Astrocyte (in vitro differentiated cells and primary cell): Measurements from ENCODE around the gene TMEM259. TPM values are rescaled to one million over a fixed set of nuclear protein-coding genes. Genes with fewer than 3 reads are reported as not detected.

ENCODE experiments used
- DNase-seq: peaks from one replicate; pipeline ENCODE4 v3.0.0-alpha.2; 2010; ENCODE audit warnings: low read depth
- FAIRE-seq: peaks from 2 replicates; lab custom pipeline; 2011; peaks lifted over from hg19 to GRCh38; lab: Jason Lieb, UNC
- H2AFZ ChIP-seq: 2 replicates; pipeline ENCODE4 v1.6.0; 2012; ENCODE audit warnings: low read depth, low read length, inconsistent platforms
- H3K27ac ChIP-seq: 2 replicates; pipeline ENCODE4 v1.5.1; 2011; ENCODE audit warnings: low read depth, low read length, inconsistent platforms
- H3K27me3 ChIP-seq: 2 replicates; pipeline ENCODE4 v1.6.0; 2011; ENCODE audit warnings: low read length, inconsistent platforms; ENCODE audit not compliant: insufficient read depth
- H3K36me3 ChIP-seq: 2 replicates; pipeline ENCODE4 v1.5.1; 2011; ENCODE audit warnings: low read length, inconsistent platforms; ENCODE audit not compliant: insufficient read depth
- H3K4me1 ChIP-seq: 2 replicates; pipeline ENCODE4 v1.5.1; 2011; ENCODE audit warnings: low read length, inconsistent platforms; ENCODE audit not compliant: insufficient read depth
- H3K4me2 ChIP-seq: 2 replicates; pipeline ENCODE4 v1.6.0; 2012; ENCODE audit warnings: low read length, inconsistent platforms
- H3K4me3 ChIP-seq: 2 replicates; pipeline ENCODE4 v1.5.1; 2011; ENCODE audit warnings: low read depth, mild to moderate bottlenecking, low read length, inconsistent platforms; ENCODE audit not compliant: insufficient read depth
- H3K79me2 ChIP-seq: 2 replicates; pipeline ENCODE4 v1.6.0; 2012; ENCODE audit warnings: mild to moderate bottlenecking, low read length, inconsistent platforms; ENCODE audit not compliant: insufficient read depth
- H3K9ac ChIP-seq: 2 replicates; pipeline ENCODE4 v1.6.0; 2012; ENCODE audit warnings: mild to moderate bottlenecking, low read length, inconsistent platforms
- H3K9me3 ChIP-seq: 2 replicates; pipeline ENCODE4 v1.5.1; 2012; ENCODE audit warnings: low read depth, mild to moderate bottlenecking, low read length, inconsistent platforms; ENCODE audit not compliant: insufficient read depth
- H4K20me1 ChIP-seq: 2 replicates; pipeline ENCODE4 v1.6.0; 2012; ENCODE audit warnings: low read length, inconsistent platforms; ENCODE audit not compliant: insufficient read depth
- H3K27ac Mint-ChIP-seq: one replicate; pipeline ENCODE4 v1.8.0; 2021; ENCODE audit warnings: mild to moderate bottlenecking, mixed read lengths; ENCODE audit not compliant: unreplicated experiment
- H3K27me3 Mint-ChIP-seq: one replicate; pipeline ENCODE4 v1.8.0; 2021; ENCODE audit warnings: low read depth, mixed read lengths; ENCODE audit not compliant: unreplicated experiment
- H3K36me3 Mint-ChIP-seq: one replicate; pipeline ENCODE4 v1.8.0; 2021; ENCODE audit warnings: low read depth, mixed read lengths; ENCODE audit not compliant: unreplicated experiment
- H3K4me1 Mint-ChIP-seq: one replicate; pipeline ENCODE4 v1.8.0; 2021; ENCODE audit warnings: low read depth, mixed read lengths; ENCODE audit not compliant: unreplicated experiment
- H3K4me3 Mint-ChIP-seq: one replicate; pipeline ENCODE4 v1.8.0; 2021; ENCODE audit warnings: mild to moderate bottlenecking, moderate library complexity, mixed read lengths; ENCODE audit not compliant: unreplicated experiment
- H3K9me3 Mint-ChIP-seq: one replicate; pipeline ENCODE4 v1.8.0; 2021; ENCODE audit warnings: mild to moderate bottlenecking, mixed read lengths; ENCODE audit not compliant: unreplicated experiment
- CTCF ChIP-seq: IDR thresholded peaks from 2 replicates; pipeline ENCODE4 v1.5.1; 2011; ENCODE audit warnings: low read depth, mild to moderate bottlenecking, inconsistent platforms, low read length, moderate library complexity; ENCODE audit not compliant: insufficient read depth
- EZH2 ChIP-seq: IDR thresholded peaks from 2 replicates; pipeline ENCODE4 v1.6.1; 2012; ENCODE audit warnings: mild to moderate bottlenecking, low read length, inconsistent platforms; ENCODE audit not compliant: insufficient read depth
- total RNA-seq: library from RNA; stranded (reverse); gene quantifications from 2 replicates; pipeline ENCODE4 v1.2.1, GENCODE V29; 2021

Gene TMEM259
- total RNA-seq, 1 donor from 2014 or later = 155 TPM

DNA sequence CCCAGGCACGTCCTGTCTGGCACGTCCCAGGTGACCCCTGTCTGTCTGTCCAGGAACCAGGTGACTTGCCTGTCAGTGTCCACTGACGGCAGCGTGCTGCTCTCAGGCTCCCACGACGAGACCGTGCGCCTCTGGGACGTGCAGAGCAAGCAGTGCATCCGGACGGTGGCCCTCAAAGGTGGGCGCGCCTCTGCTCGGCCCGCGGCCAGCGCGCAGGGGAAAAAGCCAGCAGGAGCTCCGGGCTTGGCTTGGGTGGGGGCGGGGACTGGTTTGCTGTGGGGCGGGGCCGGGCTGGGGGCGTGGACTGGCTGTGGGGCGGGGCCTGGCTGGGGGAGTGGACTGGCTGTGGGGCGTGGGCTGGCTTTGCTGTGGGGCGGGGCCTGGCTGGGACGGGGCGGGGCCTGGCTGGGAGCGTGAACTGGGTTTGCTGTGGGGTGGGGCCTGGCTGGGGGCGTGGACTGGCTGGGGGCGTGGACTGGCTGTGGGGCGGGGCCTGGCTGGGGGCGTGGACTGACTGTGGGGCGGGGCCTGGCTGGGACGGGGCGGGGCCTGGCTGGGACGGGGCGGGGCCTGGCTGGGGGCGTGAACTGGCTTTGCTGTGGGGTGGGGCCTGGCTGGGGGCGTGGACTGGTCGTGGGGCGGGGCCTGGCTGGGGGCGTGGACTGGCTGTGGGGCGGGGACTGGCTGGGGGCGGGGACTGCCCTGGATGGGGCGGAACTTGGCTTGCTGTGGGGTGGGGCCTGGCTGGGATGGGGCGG, 29.6 kb downstream of the TMEM259 start:
- DNase-seq (no peak), FAIRE-seq (no peak)
- Histone ChIP-seq H3K4me2 (no peak overlapping the region), H3K4me3 (no peak overlapping the region), H3K27ac (no peak overlapping the region), H3K36me3 (no peaks in the 10 kb centered on the region), H3K9ac (no peak overlapping the region), H3K9me3 (no peaks in the 10 kb centered on the region), H3K27me3 (peaks cover 3% of the 10 kb centered on the region), H3K79me2 (no peaks in the 10 kb centered on the region), H3K4me1 (peaks cover 13% of the 10 kb centered on the region), H4K20me1 (peaks cover 28% of the 10 kb centered on the region), H2AFZ (no peak overlapping the region)
- Mint-ChIP-seq H3K27ac (no peak overlapping the region), H3K36me3 (peaks cover 3% of the 10 kb centered on the region), H3K4me3 (no peak overlapping the region), H3K27me3 (no peaks in the 10 kb centered on the region), H3K9me3 (no peaks in the 10 kb centered on the region), H3K4me1 (no peaks in the 10 kb centered on the region)
- TF ChIP-seq EZH2 = no peak
- TF ChIP-seq CTCF = no peak

- no peaks in the 10 kb centered on the region for H3K9me3 Mint-ChIP-seq
- H3K27me3 ChIP-seq = peaks cover 3% of the 10 kb centered on the region
- H3K27me3 Mint-ChIP-seq = no peaks in the 10 kb centered on the region
- no peak overlapping the region for H3K4me3 Mint-ChIP-seq
- no peak overlapping the region for H3K4me3 ChIP-seq
- TF ChIP-seq EZH2 (no peak), CTCF (no peak)
- H3K9me3 ChIP-seq = no peaks in the 10 kb centered on the region
- peaks cover 3% of the 10 kb centered on the region for H3K36me3 Mint-ChIP-seq
- FAIRE-seq = no peak
- no peak overlapping the region for H2AFZ ChIP-seq
- peaks cover 25% of the 10 kb centered on the region for H4K20me1 ChIP-seq
- no peak overlapping the region for H3K9ac ChIP-seq
- peaks cover 8% of the 10 kb centered on the region for H3K4me1 ChIP-seq
- H3K36me3 ChIP-seq = no peaks in the 10 kb centered on the region
- no peaks in the 10 kb centered on the region for H3K4me1 Mint-ChIP-seq
- peaks cover under 1% of the 10 kb centered on the region for H3K79me2 ChIP-seq
- H3K4me2 ChIP-seq = no peak overlapping the region
- no peak for DNase-seq
- no peak overlapping the region for H3K27ac Mint-ChIP-seq
- no peak overlapping the region for H3K27ac ChIP-seq
Observed at GRCh38 chr19:990746-991145, 30.2 kb downstream of the TMEM259 start.

DNA sequence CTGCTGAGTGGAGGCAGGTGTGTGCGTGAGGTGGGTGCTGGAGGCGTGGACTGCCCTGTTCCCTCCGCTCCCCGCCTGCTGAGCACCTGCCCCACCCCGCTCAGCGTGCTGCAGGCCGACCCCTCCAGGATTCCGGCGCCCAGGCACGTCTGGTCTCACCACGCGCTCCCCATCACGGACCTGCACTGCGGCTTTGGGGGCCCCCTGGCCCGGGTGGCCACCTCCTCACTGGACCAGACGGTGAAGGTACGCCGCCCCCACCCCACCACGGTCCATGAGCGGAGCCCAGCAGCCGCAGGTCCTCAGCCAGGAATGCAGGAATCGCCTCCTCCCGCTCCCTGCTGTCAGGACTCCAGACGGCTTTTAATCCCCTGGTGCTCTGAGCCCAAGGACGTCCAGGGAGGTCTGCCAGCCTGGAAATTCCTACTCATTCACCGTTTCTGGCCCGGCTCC, 30.8 kb downstream of the TMEM259 start:
- FAIRE-seq = no peak
- DNase-seq = no peak
- Histone ChIP-seq H3K36me3 (no peaks in the 10 kb centered on the region), H3K4me2 (no peak overlapping the region), H3K79me2 (peaks cover 7% of the 10 kb centered on the region), H3K9ac (no peak overlapping the region), H3K27me3 (no peaks in the 10 kb centered on the region), H4K20me1 (peaks cover 25% of the 10 kb centered on the region), H2AFZ (no peak overlapping the region), H3K4me1 (peaks cover 8% of the 10 kb centered on the region), H3K9me3 (no peaks in the 10 kb centered on the region), H3K27ac (no peak overlapping the region), H3K4me3 (no peak overlapping the region)
- H3K27me3 Mint-ChIP-seq = no peaks in the 10 kb centered on the region
- H3K4me3 Mint-ChIP-seq = no peak overlapping the region
- H3K9me3 Mint-ChIP-seq = no peaks in the 10 kb centered on the region
- H3K27ac Mint-ChIP-seq = no peak overlapping the region
- H3K36me3 Mint-ChIP-seq = peaks cover 3% of the 10 kb centered on the region
- no peaks in the 10 kb centered on the region for H3K4me1 Mint-ChIP-seq
- TF ChIP-seq EZH2 (no peak), CTCF (no peak)
